Glutamatergic neuron (in vitro differentiated cells): ENCODE data around the gene TEX22. TPM values are rescaled to one million over a fixed set of nuclear protein-coding genes. Genes with fewer than 3 reads are reported as not detected.

Experiments
- DNase-seq: peaks from one replicate; pipeline ENCODE4 v3.0.0; 2022
- H3K27ac Mint-ChIP-seq: one replicate; pipeline ENCODE4 v1.8.0; 2020; ENCODE audit warnings: mild to moderate bottlenecking, mixed read lengths, inconsistent platforms; ENCODE audit not compliant: unreplicated experiment
- H3K27me3 Mint-ChIP-seq: one replicate; pipeline ENCODE4 v1.8.0; 2020; ENCODE audit warnings: mild to moderate bottlenecking, moderate library complexity, mixed read lengths, inconsistent platforms; ENCODE audit not compliant: unreplicated experiment
- H3K36me3 Mint-ChIP-seq: one replicate; pipeline ENCODE4 v1.8.0; 2020; ENCODE audit warnings: mild to moderate bottlenecking, mixed read lengths, inconsistent platforms; ENCODE audit not compliant: unreplicated experiment
- H3K4me1 Mint-ChIP-seq: one replicate; pipeline ENCODE4 v1.8.0; 2020; ENCODE audit warnings: mild to moderate bottlenecking, low read depth, mixed read lengths, inconsistent platforms; ENCODE audit not compliant: unreplicated experiment
- H3K4me3 Mint-ChIP-seq: one replicate; pipeline ENCODE4 v1.8.0; 2020; ENCODE audit warnings: mild to moderate bottlenecking, mixed read lengths, inconsistent platforms; ENCODE audit not compliant: unreplicated experiment
- H3K9me3 Mint-ChIP-seq: one replicate; pipeline ENCODE4 v1.8.0; 2020; ENCODE audit warnings: mild to moderate bottlenecking, moderate library complexity, mixed read lengths, inconsistent platforms; ENCODE audit not compliant: unreplicated experiment
- total RNA-seq: library from RNA; stranded (reverse); fragmentation: NEBNext Ultra II Directional; extraction: Animal tissue kit (Norgen Biotek cat#: 25700); gene quantifications from one replicate; pipeline ENCODE4 v1.2.1, GENCODE V29; 2021; ENCODE audit not compliant: unreplicated experiment
- TF ChIP-seq, protein P1 (sequence below): fragments of 200-600 bp; sonication (generic); IDR thresholded peaks from one replicate; pipeline ENCODE4 v1.5.0; 2021; ENCODE audit not compliant: partially characterized antibody, unreplicated experiment

Gene TEX22
- total RNA-seq, 1 donor from 2014 or later = 2.7 TPM

GRCh38 chr14:105378199-105378598, 20.1 kb upstream of the TEX22 start:
- Mint-ChIP-seq H3K9me3 (peaks cover 8% of the 10 kb centered on the region), H3K27ac (no peak overlapping the region), H3K27me3 (peaks cover 4% of the 10 kb centered on the region), H3K4me1 (no peaks in the 10 kb centered on the region), H3K36me3 (no peaks in the 10 kb centered on the region), H3K4me3 (no peak overlapping the region)
- TF ChIP-seq, protein P1, sequence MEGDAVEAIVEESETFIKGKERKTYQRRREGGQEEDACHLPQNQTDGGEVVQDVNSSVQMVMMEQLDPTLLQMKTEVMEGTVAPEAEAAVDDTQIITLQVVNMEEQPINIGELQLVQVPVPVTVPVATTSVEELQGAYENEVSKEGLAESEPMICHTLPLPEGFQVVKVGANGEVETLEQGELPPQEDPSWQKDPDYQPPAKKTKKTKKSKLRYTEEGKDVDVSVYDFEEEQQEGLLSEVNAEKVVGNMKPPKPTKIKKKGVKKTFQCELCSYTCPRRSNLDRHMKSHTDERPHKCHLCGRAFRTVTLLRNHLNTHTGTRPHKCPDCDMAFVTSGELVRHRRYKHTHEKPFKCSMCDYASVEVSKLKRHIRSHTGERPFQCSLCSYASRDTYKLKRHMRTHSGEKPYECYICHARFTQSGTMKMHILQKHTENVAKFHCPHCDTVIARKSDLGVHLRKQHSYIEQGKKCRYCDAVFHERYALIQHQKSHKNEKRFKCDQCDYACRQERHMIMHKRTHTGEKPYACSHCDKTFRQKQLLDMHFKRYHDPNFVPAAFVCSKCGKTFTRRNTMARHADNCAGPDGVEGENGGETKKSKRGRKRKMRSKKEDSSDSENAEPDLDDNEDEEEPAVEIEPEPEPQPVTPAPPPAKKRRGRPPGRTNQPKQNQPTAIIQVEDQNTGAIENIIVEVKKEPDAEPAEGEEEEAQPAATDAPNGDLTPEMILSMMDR = no peak
- no peak for DNase-seq

- no peaks in the 10 kb centered on the region for H3K36me3 Mint-ChIP-seq
- H3K27ac Mint-ChIP-seq = no peak overlapping the region
- no peak for DNase-seq
- peaks cover 9% of the 10 kb centered on the region for H3K9me3 Mint-ChIP-seq
- TF ChIP-seq, protein P1 = no peak
- H3K27me3 Mint-ChIP-seq = peaks cover 4% of the 10 kb centered on the region
- no peak overlapping the region for H3K4me3 Mint-ChIP-seq
- H3K4me1 Mint-ChIP-seq = no peaks in the 10 kb centered on the region
These were observed 19.3 kb upstream of the TEX22 start for GRCh38 chr14:105378873-105379685.

DNA sequence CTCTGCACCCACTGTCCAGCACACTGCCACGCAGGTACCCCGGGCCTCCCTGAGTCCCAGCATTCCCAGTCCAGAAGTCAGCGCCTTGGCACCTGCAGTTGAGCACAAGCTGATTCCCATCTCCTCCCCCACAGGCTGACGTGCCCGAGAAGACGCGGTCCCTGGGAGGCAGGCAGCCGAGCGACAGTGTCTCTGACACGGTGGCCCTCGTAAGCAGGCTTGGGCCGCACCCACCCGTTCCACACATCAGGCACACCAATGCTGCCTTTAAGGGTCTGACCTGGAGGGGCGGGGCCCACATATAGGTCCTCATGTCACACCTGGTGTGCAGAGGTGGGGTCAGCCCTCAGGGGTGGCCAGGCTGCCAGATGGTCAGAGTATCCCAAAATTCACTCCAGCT, 18.4 kb upstream of the TEX22 start:
- peaks cover 4% of the 10 kb centered on the region for H3K27me3 Mint-ChIP-seq
- no peak overlapping the region for H3K4me3 Mint-ChIP-seq
- H3K27ac Mint-ChIP-seq = no peak overlapping the region
- DNase-seq = no peak
- H3K9me3 Mint-ChIP-seq = peaks cover 8% of the 10 kb centered on the region
- TF ChIP-seq, protein P1 = no peak
- H3K36me3 Mint-ChIP-seq = no peaks in the 10 kb centered on the region
- no peaks in the 10 kb centered on the region for H3K4me1 Mint-ChIP-seq

GRCh38 chr14:105380756-105381155, 17.6 kb upstream of the TEX22 start:
- TF ChIP-seq, protein P1 = no peak
- no peaks in the 10 kb centered on the region for H3K36me3 Mint-ChIP-seq
- H3K4me3 Mint-ChIP-seq = no peak overlapping the region
- no peak overlapping the region for H3K27ac Mint-ChIP-seq
- peaks cover 8% of the 10 kb centered on the region for H3K9me3 Mint-ChIP-seq
- no peaks in the 10 kb centered on the region for H3K4me1 Mint-ChIP-seq
- H3K27me3 Mint-ChIP-seq = peaks cover 4% of the 10 kb centered on the region
- DNase-seq = no peak

- no peaks in the 10 kb centered on the region for H3K4me1 Mint-ChIP-seq
- peaks cover 4% of the 10 kb centered on the region for H3K27me3 Mint-ChIP-seq
- H3K27ac Mint-ChIP-seq = no peak overlapping the region
- H3K36me3 Mint-ChIP-seq = no peaks in the 10 kb centered on the region
- TF ChIP-seq, protein P1 = no peak
- no peak overlapping the region for H3K4me3 Mint-ChIP-seq
- no peak for DNase-seq
- peaks cover 8% of the 10 kb centered on the region for H3K9me3 Mint-ChIP-seq
These were observed 16.6 kb upstream of the TEX22 start for GRCh38 chr14:105381446-105382342.
